ENCODE results near the gene MRPS7.
"Not testable (repeated sequence)": the region's sequence is repeated elsewhere in the genome, so short reads cannot be mapped to it uniquely, and the experiment has no call there.

The MRPS7 gene

GRCh38 chr17:75244133-75244866 lies 17.4 kb upstream of the MRPS7 start:
- DNase-seq = no peak

GRCh38 chr17:75245011-75245410 lies 16.7 kb upstream of the MRPS7 start:
- DNase-seq = no peak

GRCh38 chr17:75246404-75246803 lies 15.3 kb upstream of the MRPS7 start:
- no peak for DNase-seq

- DNase-seq = no peak
Observed at GRCh38 chr17:75249564-75249963, 12.1 kb upstream of the MRPS7 start.

- DNase-seq = peak; percentile 81
Observed at GRCh38 chr17:75250009-75250471, 11.6 kb upstream of the MRPS7 start.

- DNase-seq = no peak
Observed at GRCh38 chr17:75252039-75252816, 9.5 kb upstream of the MRPS7 start.

- not testable (repeated sequence) for DNase-seq
Observed at GRCh38 chr17:75255954-75256698, 5.6 kb upstream of the MRPS7 start.

- not testable (repeated sequence) for DNase-seq
Observed at GRCh38 chr17:75257228-75257627, 4.5 kb upstream of the MRPS7 start.

GRCh38 chr17:75260641-75261335 lies 891 bp upstream of the MRPS7 start:
- DNase-seq = no peak

GRCh38 chr17:75262112-75262606 lies 480 bp downstream of the MRPS7 start:
- DNase-seq = no peak

GRCh38 chr17:75263055-75263454 lies 1.4 kb downstream of the MRPS7 start:
- no peak for DNase-seq

- DNase-seq = no peak
Observed at GRCh38 chr17:75265614-75266315, 4.1 kb downstream of the MRPS7 start.

GRCh38 chr17:75266316-75267152 lies 4.9 kb downstream of the MRPS7 start:
- no peak for DNase-seq

- DNase-seq = no peak
Observed at GRCh38 chr17:75267153-75267410, 5.4 kb downstream of the MRPS7 start.

GRCh38 chr17:75267411-75268232 lies 5.9 kb downstream of the MRPS7 start:
- no peak for DNase-seq

- no peak for DNase-seq
Observed at GRCh38 chr17:75269844-75270217, 8.2 kb downstream of the MRPS7 start.

- peak; percentile 57 for DNase-seq
Observed at GRCh38 chr17:75270218-75270965, 8.7 kb downstream of the MRPS7 start.

- DNase-seq = no peak
Observed at GRCh38 chr17:75270966-75271232, 9.2 kb downstream of the MRPS7 start, which contains the start of gene MIF4GD. Gene MIF4GD (minus strand): TSS chr17:75271231. CDS start chr17:75270195, 1,036 bp downstream.

GRCh38 chr17:75271233-75271954 lies 9.7 kb downstream of the MRPS7 start:
- peak; percentile 73 for DNase-seq
